ENCODE data around the gene RWDD1. TPM values are rescaled to one million over a fixed set of nuclear protein-coding genes. Genes with fewer than 3 reads are reported as not detected.

Gene RWDD1
- total RNA-seq, 5 donors from 2014 or later (not counting 1 experiment from before 2014, with no cell fraction given), result 29.3 to 48.9 (median 35.8) TPM

DNA sequence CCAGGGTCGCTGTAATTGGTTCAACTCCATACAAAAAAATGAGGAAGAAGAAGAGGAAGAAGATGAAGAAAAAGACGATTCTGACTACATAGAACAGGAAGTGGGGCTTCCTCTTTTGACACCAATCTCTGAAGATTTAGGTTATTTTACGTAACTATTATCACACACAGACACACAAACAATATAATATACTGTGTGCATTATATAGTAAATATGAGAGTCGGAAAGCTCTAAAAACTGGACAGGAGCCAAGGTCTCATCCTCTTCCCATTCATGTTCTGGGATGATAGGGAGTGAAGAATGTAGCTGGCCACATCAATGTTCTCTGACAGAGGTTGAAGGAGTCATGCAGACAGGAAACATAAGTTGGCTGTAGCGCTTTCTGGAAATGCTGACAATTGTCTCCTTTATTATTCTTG is 58.3 kb downstream of the RWDD1 start:
- Mint-ChIP-seq H3K9me3 (no peaks in the 10 kb centered on the region), H3K27ac (no peak overlapping the region), H3K4me1 (peaks cover 0 to 9% (median 1%) of the 10 kb centered on the region in 3 donors), H3K27me3 (no peaks in the 10 kb centered on the region), H3K36me3 (peaks cover 14% of the 10 kb centered on the region), H3K4me3 (no peak overlapping the region)
- no CpG with 5 or more reads among the region's 5 CpGs for WGBS (ENCODE audit: insufficient coverage)
- H3K27me3 ChIP-seq (replicated peaks in 1 of 2; ENCODE audit: control insufficient read depth in 2 of 2, extremely low read depth in 1 of 2, insufficient read depth in 2 of 2, low read length in 1 of 2), result no peaks in the 10 kb centered on the region
- DNase-seq (no peak), ATAC-seq (replicated peaks in 1 of 4) (no peak)
- no peaks in the 10 kb centered on the region for H3K4me1 ChIP-seq (ENCODE audit: control insufficient read depth in 1 of 2, extremely low read depth in 1 of 2, insufficient read depth in 2 of 2, low read length in 2 of 2)
- POLR2A ChIA-PET, result no interaction called here
- CTCF ChIA-PET, result no interaction called here
- no peak overlapping the region for H3K27ac ChIP-seq (ENCODE audit: low read length)
- peaks cover 5 to 8% of the 10 kb centered on the region in 2 donors for H3K36me3 ChIP-seq (ENCODE audit: control insufficient read depth in 2 of 2, extremely low read depth in 1 of 2, insufficient read depth in 1 of 2, low read length in 1 of 2)
- H3K4me3 ChIP-seq (ENCODE audit: control insufficient read depth in 1 of 2, extremely low read depth in 1 of 2, low read length in 1 of 2), result no peak overlapping the region
- no peaks in the 10 kb centered on the region for H3K9me3 ChIP-seq

DNA sequence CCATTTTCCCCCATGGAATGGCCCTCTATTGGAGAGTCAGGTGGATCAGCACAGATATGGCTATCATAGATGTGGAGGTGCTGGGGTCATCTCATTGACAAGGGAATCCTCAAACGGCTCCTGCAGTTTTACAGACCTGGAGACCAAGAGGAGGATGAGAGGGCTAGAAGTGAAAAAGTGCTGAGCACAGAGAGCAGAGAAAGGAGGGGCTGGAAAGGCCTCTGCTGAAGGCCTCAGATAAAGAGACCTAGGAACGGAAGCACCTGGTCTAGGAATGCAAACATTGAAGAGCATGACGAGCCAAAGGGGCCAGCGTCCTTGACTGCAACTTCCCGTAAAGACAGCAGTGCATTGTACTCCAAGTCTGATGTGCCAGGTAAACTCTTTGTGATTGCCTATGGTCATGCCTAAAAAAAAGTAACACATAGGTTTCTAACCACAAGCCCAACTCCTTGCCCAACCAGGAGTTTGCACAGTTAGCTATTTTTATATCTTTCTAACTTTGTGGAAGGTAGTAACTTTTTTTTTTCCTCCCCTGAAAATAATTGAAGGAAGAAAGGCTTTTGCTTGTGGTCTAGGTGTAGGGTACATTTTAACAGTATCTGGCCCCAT is 60.2 kb downstream of the RWDD1 start:
- DNase-seq, result no peak
- Mint-ChIP-seq H3K9me3 (no peaks in the 10 kb centered on the region), H3K27me3 (no peaks in the 10 kb centered on the region), H3K4me3 (no peak overlapping the region), H3K36me3 (peaks cover 27% of the 10 kb centered on the region), H3K27ac (no peak overlapping the region), H3K4me1 (peaks cover 0 to 9% (median 1%) of the 10 kb centered on the region in 3 donors)
- Histone ChIP-seq H3K36me3 (ENCODE audit: control insufficient read depth in 2 of 2, extremely low read depth in 1 of 2, insufficient read depth in 1 of 2, low read length in 1 of 2) (peaks cover 5 to 12% of the 10 kb centered on the region in 2 donors), H3K9me3 (no peaks in the 10 kb centered on the region), H3K27me3 (replicated peaks in 1 of 2; ENCODE audit: control insufficient read depth in 2 of 2, extremely low read depth in 1 of 2, insufficient read depth in 2 of 2, low read length in 1 of 2) (no peaks in the 10 kb centered on the region), H3K27ac (ENCODE audit: low read length) (no peak overlapping the region), H3K4me1 (ENCODE audit: control insufficient read depth in 1 of 2, extremely low read depth in 1 of 2, insufficient read depth in 2 of 2, low read length in 2 of 2) (no peaks in the 10 kb centered on the region), H3K4me3 (ENCODE audit: control insufficient read depth in 1 of 2, extremely low read depth in 1 of 2, low read length in 1 of 2) (no peak overlapping the region)
- ChIA-PET POLR2A (interaction anchor here in 1 of 2 donors (0.6 kb wide), 1 partner anchor 216 kb away, joined by 5 read pairs; no protein-coding TSS in a partner anchor), CTCF (interaction anchor here in 1 of 2 donors (1.2 kb wide), 1 partner anchor 70 kb away, joined by 3 read pairs; no protein-coding TSS in a partner anchor)
- ATAC-seq (replicated peaks in 1 of 4), result peak in 1 of 4 experiments; percentile 76
- 32% methylated on average over 2 of the region's 5 CpGs for WGBS (ENCODE audit: insufficient coverage)

DNA sequence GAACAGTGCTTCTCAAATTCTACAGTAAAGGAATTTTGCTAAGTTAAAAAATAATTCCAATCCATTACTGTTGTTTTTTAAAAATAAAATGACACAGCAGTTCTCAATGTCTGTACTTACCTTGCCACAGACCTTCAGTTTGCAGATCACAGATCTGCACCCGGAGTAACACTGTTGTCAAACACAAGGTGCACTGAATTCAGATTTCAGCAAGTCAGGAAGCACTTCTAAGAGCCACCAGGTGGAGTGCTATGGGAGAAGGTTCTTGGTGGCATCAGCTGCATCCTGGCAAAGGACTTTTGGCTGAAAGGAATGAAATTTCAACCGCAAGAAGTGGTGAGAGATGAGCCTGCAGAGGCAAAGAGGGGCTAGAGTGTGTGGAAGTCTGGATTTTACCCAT is 62.4 kb downstream of the RWDD1 start:
- Histone ChIP-seq H3K27me3 (replicated peaks in 1 of 2; ENCODE audit: control insufficient read depth in 2 of 2, extremely low read depth in 1 of 2, insufficient read depth in 2 of 2, low read length in 1 of 2) (no peaks in the 10 kb centered on the region), H3K9me3 (no peaks in the 10 kb centered on the region), H3K36me3 (ENCODE audit: control insufficient read depth in 2 of 2, extremely low read depth in 1 of 2, insufficient read depth in 1 of 2, low read length in 1 of 2) (peaks cover 5 to 12% of the 10 kb centered on the region in 2 donors), H3K4me3 (ENCODE audit: control insufficient read depth in 1 of 2, extremely low read depth in 1 of 2, low read length in 1 of 2) (no peak overlapping the region), H3K27ac (ENCODE audit: low read length) (no peak overlapping the region), H3K4me1 (ENCODE audit: control insufficient read depth in 1 of 2, extremely low read depth in 1 of 2, insufficient read depth in 2 of 2, low read length in 2 of 2) (no peaks in the 10 kb centered on the region)
- no peak overlapping the region for H3K4me3 Mint-ChIP-seq
- 60% methylated on average over 2 of the region's 2 CpGs for WGBS (ENCODE audit: insufficient coverage)
- ChIA-PET CTCF (no interaction called here), POLR2A (interaction anchor here in 1 of 2 donors (0.7 kb wide), 1 partner anchor 27 kb away, joined by 8 read pairs; no protein-coding TSS in a partner anchor)
- H3K9me3 Mint-ChIP-seq, result no peaks in the 10 kb centered on the region
- H3K27ac Mint-ChIP-seq, result no peak overlapping the region
- H3K27me3 Mint-ChIP-seq, result no peaks in the 10 kb centered on the region
- DNase-seq, result peak in 1 of 35 experiments; percentile 5
- ATAC-seq (replicated peaks in 1 of 4), result no peak
- peaks cover 0 to 9% (median 1%) of the 10 kb centered on the region in 3 donors for H3K4me1 Mint-ChIP-seq
- H3K36me3 Mint-ChIP-seq, result peaks cover 32% of the 10 kb centered on the region

Other genes with a start within 250 kb of the RWDD1 start
- 1 to 10 TPM; 5.9 to 9.3 (median 7.4) TPM for gene DSE, start 200.6 kb upstream of the RWDD1 start, total RNA-seq
- gene CALHM6, start 110.1 kb upstream of the RWDD1 start, total RNA-seq, result 10 to 100 TPM in 1 of 5 donors, 1 to 10 TPM in 3, under 1 TPM in 1; 0.53 to 15.4 (median 3.8) TPM
- not detected for gene CALHM5, start 59.9 kb upstream of the RWDD1 start, total RNA-seq
- not detected for gene TRAPPC3L, start 25.8 kb upstream of the RWDD1 start, total RNA-seq
- not detected for gene CALHM4, start 17.8 kb upstream of the RWDD1 start, total RNA-seq
- under 1 TPM; 0.38 to 0.91 (median 0.43) TPM for gene RSPH4A, start 45.0 kb downstream of the RWDD1 start, total RNA-seq
- gene ZUP1, start 97.3 kb downstream of the RWDD1 start, total RNA-seq, result 10 to 100 TPM; 10.4 to 14.1 (median 11.4) TPM
- 10 to 100 TPM; 41.3 to 57.3 (median 45.6) TPM for gene KPNA5, start 109.7 kb downstream of the RWDD1 start, total RNA-seq
- gene FAM162B, start 194.2 kb downstream of the RWDD1 start, total RNA-seq, result not detected

Measured in T-cell (primary cell).